ENCODE measurements around the gene RNASE13.

Gene RNASE13

GRCh38 chr14:21074398-21075272 lies 40.0 kb upstream of the RNASE13 start:
- TF ChIP-seq POLR2AphosphoS5 (IDR thresholded peaks at IDR 0.05; ENCODE audit: low read depth, low read length) = no peak
- TF ChIP-seq SIN3A (IDR thresholded peaks at IDR 0.05; ENCODE audit: borderline replicate concordance, insufficient read depth, low read length) = no peak
- TF ChIP-seq TAF1 (IDR thresholded peaks at IDR 0.05; ENCODE audit: borderline replicate concordance, insufficient read depth, low read length) = no peak
- no peak for TF ChIP-seq REST (IDR thresholded peaks at IDR 0.05; ENCODE audit: insufficient read depth in 1 of 2, low read depth in 2 of 2, low read length in 2 of 2)
- TF ChIP-seq FOXP2 (optimal IDR thresholded peaks at IDR 0.05; ENCODE audit: borderline replicate concordance, extremely low read depth, extremely low read length, insufficient read depth) = no peak

DNA sequence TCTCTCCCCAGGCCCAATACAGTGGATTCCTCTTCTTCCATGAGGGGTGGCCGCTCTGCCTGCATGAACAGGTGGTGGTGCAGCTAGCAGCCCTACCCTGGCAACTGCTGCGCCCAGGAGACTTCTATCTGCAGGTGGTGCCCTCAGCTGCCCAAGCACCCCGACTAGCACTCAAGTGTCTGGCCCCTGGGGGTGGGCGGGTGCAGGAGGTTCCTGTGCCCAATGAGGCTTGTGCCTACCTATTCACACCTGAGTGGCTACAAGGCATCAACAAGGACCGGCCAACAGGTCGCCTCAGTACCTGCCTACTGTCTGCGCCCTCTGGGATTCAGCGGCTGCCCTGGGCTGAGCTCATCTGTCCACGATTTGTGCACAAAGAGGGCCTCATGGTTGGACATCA lies 39.3 kb upstream of the RNASE13 start:
- TF ChIP-seq TAF1 (IDR thresholded peaks at IDR 0.05; ENCODE audit: borderline replicate concordance, insufficient read depth, low read length) (no peak), POLR2AphosphoS5 (IDR thresholded peaks at IDR 0.05; ENCODE audit: low read depth, low read length) (no peak), REST (IDR thresholded peaks at IDR 0.05; ENCODE audit: insufficient read depth in 1 of 2, low read depth in 2 of 2, low read length in 2 of 2) (no peak), FOXP2 (optimal IDR thresholded peaks at IDR 0.05; ENCODE audit: borderline replicate concordance, extremely low read depth, extremely low read length, insufficient read depth) (no peak), SIN3A (IDR thresholded peaks at IDR 0.05; ENCODE audit: borderline replicate concordance, insufficient read depth, low read length) (no peak)

DNA sequence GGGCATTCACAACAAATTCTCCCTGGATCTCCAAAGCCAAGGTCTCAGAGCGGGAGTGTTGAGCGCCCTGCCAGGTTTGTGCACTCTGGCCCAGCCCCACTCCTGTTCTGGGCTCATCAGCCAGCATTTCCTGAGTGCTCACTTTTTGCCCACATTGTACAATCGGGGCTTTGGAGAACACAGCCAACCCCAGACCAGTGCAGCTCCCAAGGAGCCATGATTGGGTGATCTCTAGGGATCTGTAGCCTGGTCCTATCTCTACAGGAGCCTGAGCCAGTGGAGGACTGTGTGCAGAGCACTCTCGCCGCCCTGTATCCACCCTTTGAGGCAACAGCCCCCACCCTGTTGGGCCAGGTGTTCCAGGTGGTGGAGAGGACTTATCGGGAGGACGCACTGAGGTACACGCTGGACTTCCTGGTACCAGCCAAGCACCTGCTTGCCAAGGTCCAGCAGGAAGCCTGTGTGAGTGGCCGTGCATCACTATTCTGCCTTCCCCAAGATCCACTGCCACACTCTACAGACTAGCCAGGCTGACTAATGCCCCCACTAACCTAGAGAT lies 38.3 kb upstream of the RNASE13 start:
- TF ChIP-seq FOXP2 (optimal IDR thresholded peaks at IDR 0.05; ENCODE audit: borderline replicate concordance, extremely low read depth, extremely low read length, insufficient read depth) = no peak
- no peak for TF ChIP-seq REST (IDR thresholded peaks at IDR 0.05; ENCODE audit: insufficient read depth in 1 of 2, low read depth in 2 of 2, low read length in 2 of 2)
- TF ChIP-seq POLR2AphosphoS5 (IDR thresholded peaks at IDR 0.05; ENCODE audit: low read depth, low read length) = no peak
- no peak for TF ChIP-seq TAF1 (IDR thresholded peaks at IDR 0.05; ENCODE audit: borderline replicate concordance, insufficient read depth, low read length)
- no peak for TF ChIP-seq SIN3A (IDR thresholded peaks at IDR 0.05; ENCODE audit: borderline replicate concordance, insufficient read depth, low read length)

- TF ChIP-seq SIN3A (IDR thresholded peaks at IDR 0.05; ENCODE audit: borderline replicate concordance, insufficient read depth, low read length) (no peak), FOXP2 (optimal IDR thresholded peaks at IDR 0.05; ENCODE audit: borderline replicate concordance, extremely low read depth, extremely low read length, insufficient read depth) (no peak), REST (IDR thresholded peaks at IDR 0.05; ENCODE audit: insufficient read depth in 1 of 2, low read depth in 2 of 2, low read length in 2 of 2) (no peak), TAF1 (IDR thresholded peaks at IDR 0.05; ENCODE audit: borderline replicate concordance, insufficient read depth, low read length) (no peak), POLR2AphosphoS5 (IDR thresholded peaks at IDR 0.05; ENCODE audit: low read depth, low read length) (no peak)
These were observed 37.4 kb upstream of the RNASE13 start for GRCh38 chr14:21072031-21072473.

Data from PFSK-1 (cell line).